Activated CD4-positive, alpha-beta memory T cell treated with anti-CD3 and anti-CD28 coated beads, Interleukin-2, amount 10 ng/mL, durations not matched to agents 7 days and 5 days (primary cell): Measurements from ENCODE around the gene CA10. TPM values are rescaled to one million over a fixed set of nuclear protein-coding genes. Genes with fewer than 3 reads are reported as not detected.

Experiments used
- CTCF ChIA-PET: fragments of 350-600 bp; sonication (Branson Sonifier 250); formaldehyde crosslinking; loops from one replicate; lab custom pipeline; 2021; ENCODE audit warnings: antibody characterized with exemption, inconsistent platforms; lab: Charles Lee
- POLR2A ChIA-PET: fragments of 350-600 bp; sonication (Branson Sonifier 250); formaldehyde crosslinking; loops from one replicate; lab custom pipeline; 2021; ENCODE audit warnings: antibody characterized with exemption; lab: Charles Lee
- DNase-seq: peaks from one replicate; pipeline ENCODE4 v3.0.0-alpha.2; 2020
- H3K27ac Mint-ChIP-seq: one replicate; pipeline ENCODE4 v1.8.0; 2021; ENCODE audit warnings: mild to moderate bottlenecking, mixed read lengths
- H3K27me3 Mint-ChIP-seq: one replicate; pipeline ENCODE4 v1.8.0; 2021; ENCODE audit warnings: mixed read lengths
- H3K36me3 Mint-ChIP-seq: one replicate; pipeline ENCODE4 v1.8.0; 2021; ENCODE audit warnings: low read depth, mixed read lengths
- H3K4me1 Mint-ChIP-seq: one replicate; pipeline ENCODE4 v1.8.0; 2021; ENCODE audit warnings: mixed read lengths
- H3K4me3 Mint-ChIP-seq: one replicate; pipeline ENCODE4 v1.8.0; 2021; ENCODE audit warnings: mild to moderate bottlenecking, mixed read lengths
- H3K9me3 Mint-ChIP-seq: one replicate; pipeline ENCODE4 v1.8.0; 2021; ENCODE audit warnings: mixed read lengths
- total RNA-seq, 2 experiments: library from RNA; stranded (reverse); gene quantifications; one replicate each; pipeline ENCODE4 v1.2.3, GENCODE V29; 2021

The CA10 gene
- total RNA-seq, 2 experiments from 2014 or later, result not detected

DNA sequence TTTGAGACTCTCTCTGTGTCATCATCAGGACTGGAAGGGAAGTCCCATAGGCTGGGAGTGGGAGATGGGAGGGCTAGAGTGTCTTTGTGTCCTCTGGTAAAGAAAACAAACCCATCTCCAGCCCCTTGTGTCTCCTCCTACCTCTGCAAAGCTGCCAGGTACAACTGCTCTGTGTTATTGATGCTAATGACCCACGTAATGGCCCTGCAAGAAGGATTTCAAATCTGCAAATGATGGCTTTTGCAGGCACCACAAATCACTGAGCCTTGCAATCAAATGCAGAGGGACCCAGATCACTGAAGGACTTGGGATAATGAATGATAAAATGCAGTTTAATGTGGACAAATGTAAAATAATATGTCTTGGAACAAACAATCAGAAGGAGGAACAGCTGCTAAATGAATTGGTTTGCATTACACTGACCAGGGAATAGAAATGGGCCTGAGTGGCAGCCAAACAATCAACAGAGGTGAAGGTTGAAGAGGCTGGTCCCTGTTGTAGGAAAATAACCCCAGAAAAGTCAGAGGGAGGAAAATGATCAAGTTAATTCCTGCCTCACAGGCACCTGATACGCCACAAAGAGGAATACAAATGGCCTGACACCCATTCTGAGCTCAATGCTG is 473.1 kb downstream of the CA10 start:
- Mint-ChIP-seq H3K9me3 (peaks cover 2% of the 10 kb centered on the region), H3K36me3 (no peaks in the 10 kb centered on the region), H3K27ac (no peak overlapping the region), H3K27me3 (peaks cover 6% of the 10 kb centered on the region), H3K4me3 (no peak overlapping the region), H3K4me1 (no peaks in the 10 kb centered on the region)
- POLR2A ChIA-PET, result no interaction called here
- CTCF ChIA-PET, result no interaction called here
- DNase-seq, result no peak

DNA sequence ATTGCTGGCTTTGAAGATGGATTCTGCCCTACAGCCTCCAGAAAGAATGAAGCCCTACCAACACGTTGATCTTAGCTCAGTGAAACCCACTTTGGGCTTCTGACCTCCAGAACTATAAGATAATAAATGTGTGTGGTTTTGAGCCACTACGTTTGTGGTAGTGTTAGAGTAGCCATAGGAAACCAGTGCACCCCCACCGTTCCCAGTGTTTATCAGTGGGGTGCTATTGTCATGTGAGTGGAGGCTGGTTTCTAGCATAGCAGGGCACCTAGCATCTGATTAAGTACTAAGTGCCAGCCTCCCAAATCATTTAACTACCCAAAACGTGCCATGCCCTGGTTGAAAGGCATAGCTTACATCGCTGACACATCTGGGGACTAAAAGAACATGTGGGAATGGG is 474.3 kb downstream of the CA10 start:
- POLR2A ChIA-PET, result no interaction called here

DNA sequence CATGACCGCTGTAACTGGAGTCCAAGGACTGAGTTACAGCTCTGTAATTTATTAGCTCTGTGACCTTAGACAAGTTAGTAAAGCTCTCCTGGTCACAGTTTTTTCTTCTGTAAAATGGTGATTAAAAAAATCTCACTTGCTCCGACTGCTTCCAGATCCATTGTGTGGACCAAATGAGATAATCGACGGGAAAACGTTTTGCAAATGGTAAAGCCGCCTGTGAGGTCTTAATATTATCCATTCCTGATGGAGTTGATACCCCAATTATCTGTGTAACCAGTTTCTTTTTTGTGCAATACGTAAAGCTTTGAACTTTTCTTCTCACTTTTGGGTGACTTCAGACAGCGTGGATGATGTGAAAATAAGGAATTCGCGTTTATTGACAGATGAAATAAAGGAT is 475.2 kb downstream of the CA10 start:
- POLR2A ChIA-PET, result no interaction called here
- no peak for DNase-seq
- CTCF ChIA-PET, result no interaction called here
- Mint-ChIP-seq H3K4me1 (no peaks in the 10 kb centered on the region), H3K27ac (no peak overlapping the region), H3K9me3 (no peaks in the 10 kb centered on the region), H3K36me3 (no peaks in the 10 kb centered on the region), H3K27me3 (peaks cover 6% of the 10 kb centered on the region), H3K4me3 (no peak overlapping the region)

More for the DNA sequence above, 474.3 kb downstream of the CA10 start:
- no peak for DNase-seq
- H3K27me3 Mint-ChIP-seq, result peaks cover 6% of the 10 kb centered on the region
- H3K4me1 Mint-ChIP-seq, result no peaks in the 10 kb centered on the region
- CTCF ChIA-PET, result no interaction called here
- no peaks in the 10 kb centered on the region for H3K36me3 Mint-ChIP-seq
- no peak overlapping the region for H3K27ac Mint-ChIP-seq
- H3K9me3 Mint-ChIP-seq, result no peaks in the 10 kb centered on the region
- no peak overlapping the region for H3K4me3 Mint-ChIP-seq

DNA sequence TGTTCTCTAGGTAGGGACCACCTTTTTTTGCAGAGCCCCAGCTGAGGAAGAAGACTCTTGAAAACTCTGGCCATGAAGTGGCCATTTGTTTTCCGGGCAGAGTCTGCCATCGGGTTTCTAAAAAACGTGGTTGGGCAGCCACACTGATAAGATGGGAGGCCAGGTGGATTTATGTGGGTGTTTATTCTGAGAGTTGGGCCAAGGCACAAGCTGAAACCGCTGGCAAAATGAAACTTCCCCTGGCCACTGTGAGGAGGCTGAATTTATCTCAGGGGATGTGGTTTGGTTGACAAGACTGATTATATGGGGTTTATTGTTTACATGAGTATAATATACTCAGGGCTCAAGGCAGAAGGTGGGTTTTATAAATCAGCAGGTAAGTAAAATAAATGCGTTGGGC is 476.4 kb downstream of the CA10 start:
- Mint-ChIP-seq H3K27ac (no peak overlapping the region), H3K4me3 (no peak overlapping the region), H3K4me1 (no peaks in the 10 kb centered on the region), H3K9me3 (no peaks in the 10 kb centered on the region), H3K27me3 (peaks cover 6% of the 10 kb centered on the region), H3K36me3 (no peaks in the 10 kb centered on the region)
- POLR2A ChIA-PET, result no interaction called here
- DNase-seq, result no peak
- CTCF ChIA-PET, result no interaction called here

DNA sequence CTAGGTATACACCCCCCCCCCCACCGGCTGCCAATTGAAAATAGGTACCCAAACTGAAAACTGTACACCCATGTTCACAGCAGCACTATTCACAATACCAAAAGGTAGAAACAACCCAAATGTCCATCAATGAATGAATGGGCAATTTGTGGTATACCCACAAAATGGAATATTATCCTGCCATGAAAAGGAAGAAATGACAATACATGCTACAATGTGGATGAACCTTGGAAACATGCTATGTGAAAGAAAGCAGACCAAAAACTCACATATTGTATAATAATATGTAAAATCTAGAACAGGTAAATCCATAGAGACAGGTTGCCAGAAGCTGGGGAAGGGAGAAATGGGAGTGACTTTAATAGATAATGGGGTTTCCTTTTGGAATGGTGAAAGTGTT is 480.6 kb downstream of the CA10 start:
- no peak overlapping the region for H3K4me3 Mint-ChIP-seq
- ChIA-PET POLR2A (no interaction called here), CTCF (no interaction called here)
- H3K4me1 Mint-ChIP-seq, result no peaks in the 10 kb centered on the region
- no peaks in the 10 kb centered on the region for H3K27me3 Mint-ChIP-seq
- no peaks in the 10 kb centered on the region for H3K36me3 Mint-ChIP-seq
- no peak overlapping the region for H3K27ac Mint-ChIP-seq
- no peak for DNase-seq
- no peaks in the 10 kb centered on the region for H3K9me3 Mint-ChIP-seq

DNA sequence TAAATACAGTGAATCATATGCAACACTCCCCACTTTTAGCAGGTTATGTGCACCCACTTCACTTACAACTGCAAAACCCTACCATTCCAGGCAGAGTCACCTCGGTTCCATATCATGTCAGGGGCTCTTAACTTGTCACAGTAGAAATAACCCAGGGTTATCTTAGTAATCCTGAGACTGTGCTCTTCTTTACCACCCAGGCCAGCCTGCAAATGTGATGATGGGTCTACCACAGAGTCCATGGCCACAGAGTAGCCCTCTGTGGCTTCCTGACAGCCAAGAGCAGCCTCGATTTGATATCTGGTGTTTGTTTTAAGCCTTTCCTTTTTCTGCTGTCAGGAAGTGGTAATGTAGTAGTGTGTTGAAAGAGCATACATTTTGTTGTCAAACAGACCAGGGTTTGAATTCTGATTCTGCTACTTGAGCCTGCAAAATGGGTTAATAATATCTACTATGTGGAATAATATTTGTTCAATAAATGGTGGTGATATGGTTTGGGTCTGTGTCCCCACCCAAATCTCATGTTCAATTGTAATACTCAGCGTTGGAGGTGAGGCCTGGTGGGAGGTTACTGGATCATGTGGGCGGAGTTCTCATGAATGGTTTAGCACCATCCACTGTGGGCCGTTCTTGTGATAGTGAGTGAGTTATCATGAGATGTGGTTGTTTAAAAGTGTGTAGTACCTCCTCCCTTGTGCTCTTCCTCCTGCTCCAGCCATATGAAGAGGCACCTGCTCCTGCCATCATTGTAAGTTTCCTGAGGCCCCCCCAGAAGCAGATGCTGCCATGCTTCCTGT is 481.6 kb downstream of the CA10 start:
- POLR2A ChIA-PET, result no interaction called here
- CTCF ChIA-PET, result no interaction called here
- DNase-seq, result no peak

DNA sequence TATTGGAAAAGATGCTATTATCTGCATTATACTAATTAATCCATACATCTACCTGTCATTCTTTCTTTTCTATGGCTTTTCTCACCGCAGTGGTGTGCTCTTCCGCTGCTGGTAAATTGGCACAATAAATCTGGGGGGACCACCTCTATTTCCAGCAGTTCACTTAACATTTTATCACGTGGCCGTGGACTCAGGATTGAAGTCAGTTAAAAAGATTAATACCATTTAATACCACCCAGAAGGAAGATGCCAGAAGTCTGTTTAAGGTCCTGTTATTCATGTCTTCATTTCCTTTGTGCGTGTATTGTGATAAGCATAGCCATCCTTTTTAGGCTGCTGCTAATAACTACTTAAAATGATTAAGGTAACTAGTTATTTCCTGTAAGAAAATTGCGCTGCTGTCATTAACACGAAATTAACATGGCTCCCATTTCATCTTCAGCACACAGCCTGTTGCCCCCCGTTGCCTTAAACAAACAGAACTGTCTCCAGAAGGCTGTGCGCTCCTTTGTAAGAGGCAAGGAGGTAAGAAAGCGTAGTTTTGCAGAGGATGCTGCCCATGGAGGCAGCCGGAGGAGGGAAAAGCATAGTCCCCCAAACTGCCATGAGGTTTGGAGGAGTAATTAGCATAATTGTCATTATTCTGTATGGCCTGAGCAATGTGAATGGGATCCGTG is 483.8 kb downstream of the CA10 start:
- POLR2A ChIA-PET, result no interaction called here
- no peak overlapping the region for H3K27ac Mint-ChIP-seq

More for the DNA sequence above, 481.6 kb downstream of the CA10 start:
- no peaks in the 10 kb centered on the region for H3K9me3 Mint-ChIP-seq
- no peaks in the 10 kb centered on the region for H3K27me3 Mint-ChIP-seq
- H3K36me3 Mint-ChIP-seq, result no peaks in the 10 kb centered on the region
- H3K27ac Mint-ChIP-seq, result no peak overlapping the region
- no peak overlapping the region for H3K4me3 Mint-ChIP-seq
- no peaks in the 10 kb centered on the region for H3K4me1 Mint-ChIP-seq

DNA sequence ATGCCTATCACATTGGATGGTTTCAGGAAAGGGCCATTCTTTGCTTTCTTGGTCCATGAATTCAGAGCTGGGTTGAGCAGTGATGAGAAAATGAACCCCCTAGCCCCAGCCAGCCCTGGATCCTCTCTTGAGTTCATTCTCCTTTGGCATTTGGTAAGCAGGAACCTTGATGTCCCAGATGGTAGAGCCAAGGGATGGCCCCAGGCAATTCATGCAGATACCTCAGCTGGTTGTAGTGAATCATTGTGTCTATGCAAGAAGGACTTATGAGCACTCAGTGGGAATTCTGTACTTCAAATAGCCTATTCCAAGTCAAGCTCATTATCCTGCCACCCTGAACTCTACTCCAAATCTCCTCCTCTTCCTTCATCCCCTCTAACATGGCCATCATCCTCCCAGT is 485.4 kb downstream of the CA10 start:
- no peaks in the 10 kb centered on the region for H3K9me3 Mint-ChIP-seq
- no peak overlapping the region for H3K4me3 Mint-ChIP-seq
- H3K36me3 Mint-ChIP-seq, result no peaks in the 10 kb centered on the region
- CTCF ChIA-PET, result no interaction called here
- no peak overlapping the region for H3K27ac Mint-ChIP-seq
- DNase-seq, result no peak
- POLR2A ChIA-PET, result no interaction called here
- H3K4me1 Mint-ChIP-seq, result peaks cover under 1% of the 10 kb centered on the region
- peaks cover 3% of the 10 kb centered on the region for H3K27me3 Mint-ChIP-seq

More for the DNA sequence above, 483.8 kb downstream of the CA10 start:
- DNase-seq, result no peak
- H3K4me3 Mint-ChIP-seq, result no peak overlapping the region
- no peaks in the 10 kb centered on the region for H3K36me3 Mint-ChIP-seq
- CTCF ChIA-PET, result no interaction called here
- H3K9me3 Mint-ChIP-seq, result no peaks in the 10 kb centered on the region
- H3K4me1 Mint-ChIP-seq, result no peaks in the 10 kb centered on the region
- H3K27me3 Mint-ChIP-seq, result peaks cover 3% of the 10 kb centered on the region

DNA sequence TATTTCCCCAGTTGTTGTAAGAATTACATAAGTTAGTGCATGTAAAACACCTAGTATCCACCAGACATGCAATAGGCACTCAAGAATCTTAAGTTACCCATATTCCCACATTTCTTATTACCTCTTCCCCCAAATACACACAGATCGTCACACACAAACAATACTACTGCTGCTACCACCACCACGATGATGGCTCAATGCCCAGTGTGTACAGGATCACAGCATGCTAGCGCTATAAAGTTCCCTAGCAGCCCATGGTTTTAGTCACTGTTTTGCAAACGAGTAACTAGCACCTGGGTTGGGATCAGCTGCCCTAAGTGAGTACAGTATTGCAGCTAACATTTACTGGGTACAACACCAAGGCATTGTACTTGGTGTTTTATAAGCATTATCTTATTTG is 486.4 kb downstream of the CA10 start:
- DNase-seq, result no peak
- H3K27me3 Mint-ChIP-seq, result peaks cover 3% of the 10 kb centered on the region
- no peak overlapping the region for H3K27ac Mint-ChIP-seq
- H3K4me1 Mint-ChIP-seq, result peaks cover 8% of the 10 kb centered on the region
- ChIA-PET CTCF (no interaction called here), POLR2A (no interaction called here)
- no peak overlapping the region for H3K4me3 Mint-ChIP-seq
- H3K9me3 Mint-ChIP-seq, result no peaks in the 10 kb centered on the region
- no peaks in the 10 kb centered on the region for H3K36me3 Mint-ChIP-seq

DNA sequence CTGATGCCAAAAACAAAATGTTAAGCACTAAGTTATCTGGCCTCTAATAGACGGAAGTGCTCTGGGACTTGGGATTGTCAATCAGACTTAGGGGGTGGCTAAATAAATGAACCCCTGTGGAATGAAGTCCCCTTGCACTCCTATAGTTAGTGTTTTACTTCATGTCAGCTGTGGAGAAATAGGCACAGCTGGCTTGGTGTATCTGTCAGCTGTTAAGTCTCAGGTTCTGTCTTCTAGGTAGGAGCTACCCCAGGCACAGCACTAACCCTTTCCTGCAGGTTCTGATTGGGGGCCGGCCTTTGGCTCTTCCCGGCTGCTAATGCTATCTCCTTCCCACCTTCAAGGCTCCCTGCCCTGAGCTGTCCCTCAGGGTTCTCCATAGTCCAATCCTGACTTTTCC is 487.6 kb downstream of the CA10 start:
- Mint-ChIP-seq H3K27me3 (peaks cover 3% of the 10 kb centered on the region), H3K9me3 (no peaks in the 10 kb centered on the region), H3K27ac (no peak overlapping the region), H3K4me1 (peaks cover 8% of the 10 kb centered on the region), H3K36me3 (no peaks in the 10 kb centered on the region), H3K4me3 (no peak overlapping the region)
- no peak for DNase-seq
- ChIA-PET POLR2A (no interaction called here), CTCF (no interaction called here)

DNA sequence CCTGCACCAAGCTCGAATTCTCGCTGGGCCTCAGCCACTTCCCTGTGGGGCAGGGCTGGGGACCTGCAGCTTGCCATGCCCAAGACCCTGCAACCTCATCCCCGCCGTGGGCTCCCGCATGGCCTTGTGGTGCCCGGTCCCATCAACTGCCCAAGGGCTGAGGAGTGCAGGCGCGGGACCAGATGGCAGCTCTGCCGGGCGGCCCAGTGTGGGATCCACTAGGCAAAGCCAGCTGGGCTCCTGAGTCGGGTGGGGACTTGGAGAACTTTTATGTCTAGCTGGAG is 489.6 kb downstream of the CA10 start:
- DNase-seq, result no peak
- no peaks in the 10 kb centered on the region for H3K36me3 Mint-ChIP-seq
- ChIA-PET POLR2A (no interaction called here), CTCF (no interaction called here)
- H3K27ac Mint-ChIP-seq, result no peak overlapping the region
- H3K4me3 Mint-ChIP-seq, result no peak overlapping the region
- H3K9me3 Mint-ChIP-seq, result no peaks in the 10 kb centered on the region
- peaks cover 8% of the 10 kb centered on the region for H3K4me1 Mint-ChIP-seq
- H3K27me3 Mint-ChIP-seq, result peaks cover 3% of the 10 kb centered on the region

DNA sequence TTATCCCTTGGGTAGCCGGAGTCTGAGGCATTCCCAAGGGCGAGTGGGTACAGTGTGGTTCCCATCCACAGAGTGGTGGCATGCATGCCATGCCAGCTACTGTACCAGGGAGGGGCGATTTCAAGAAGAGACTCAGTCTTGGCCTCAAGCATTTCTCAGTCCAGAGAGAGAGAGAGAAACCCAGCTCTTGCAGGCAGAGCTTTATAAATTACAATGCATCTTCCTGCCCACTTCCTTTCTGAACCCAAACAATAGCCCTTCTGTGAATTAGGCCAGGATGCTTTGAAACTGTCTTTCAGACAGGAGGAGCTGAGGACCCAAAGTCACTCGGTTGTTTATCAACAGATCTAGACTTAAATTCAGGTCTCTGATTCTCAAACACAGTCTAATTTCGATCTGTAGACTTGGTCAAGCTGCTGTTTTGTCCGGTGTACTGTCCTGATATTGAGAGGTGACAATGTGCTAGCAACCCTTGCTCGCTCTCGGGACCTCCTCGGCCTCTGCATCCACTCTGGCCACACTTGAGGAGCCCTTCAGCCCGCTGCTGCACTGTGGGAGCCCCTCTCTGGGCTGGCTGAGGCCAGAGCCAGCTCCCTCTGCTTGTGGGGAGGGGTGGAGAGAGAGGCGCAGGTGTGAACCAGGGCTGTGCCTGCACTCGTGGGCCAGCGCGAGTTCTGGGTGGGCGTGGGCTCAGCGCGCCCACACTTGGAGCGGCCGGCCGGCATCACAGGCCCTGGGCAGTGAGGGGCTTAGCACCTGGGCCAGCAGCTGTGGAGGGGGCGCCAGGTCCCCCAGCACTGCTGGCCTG is 490.2 kb downstream of the CA10 start:
- Mint-ChIP-seq H3K4me1 (peaks cover 8% of the 10 kb centered on the region), H3K36me3 (no peaks in the 10 kb centered on the region), H3K4me3 (no peak overlapping the region), H3K27ac (no peak overlapping the region), H3K27me3 (peaks cover 5% of the 10 kb centered on the region), H3K9me3 (no peaks in the 10 kb centered on the region)
- ChIA-PET CTCF (interaction anchor here (1.1 kb wide), 1 partner anchor 29 kb away, joined by 3 read pairs; no protein-coding TSS in a partner anchor), POLR2A (no interaction called here)
- no peak for DNase-seq

DNA sequence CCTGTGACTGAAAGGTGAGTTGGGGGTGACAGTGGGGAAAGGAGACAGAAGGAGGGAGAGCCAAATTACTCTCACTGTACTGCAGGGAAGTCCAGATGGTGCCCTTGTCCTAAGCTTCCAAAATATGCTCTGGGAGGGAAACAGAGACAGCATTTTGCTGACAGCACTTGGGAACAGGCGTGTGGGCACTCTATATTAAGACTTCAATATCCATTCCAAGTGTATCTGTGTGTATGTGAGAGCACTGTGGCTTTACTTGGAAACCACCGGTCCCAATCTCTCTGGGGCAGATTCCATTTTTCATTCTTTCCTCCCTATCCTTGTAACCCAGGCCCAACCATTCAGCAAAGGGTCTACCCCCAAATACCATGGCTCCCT is 490.8 kb downstream of the CA10 start:
- no peak for DNase-seq
- CTCF ChIA-PET, result interaction anchor here (1.1 kb wide), 1 partner anchor 28 kb away, joined by 3 read pairs; no protein-coding TSS in a partner anchor
- H3K27me3 Mint-ChIP-seq, result peaks cover 7% of the 10 kb centered on the region
- H3K27ac Mint-ChIP-seq, result no peak overlapping the region
- no peaks in the 10 kb centered on the region for H3K36me3 Mint-ChIP-seq
- no peak overlapping the region for H3K4me3 Mint-ChIP-seq
- H3K4me1 Mint-ChIP-seq, result peaks cover 8% of the 10 kb centered on the region
- POLR2A ChIA-PET, result no interaction called here
- no peaks in the 10 kb centered on the region for H3K9me3 Mint-ChIP-seq
